Caco-2 (cell line): ENCODE measurements around the gene SLC7A4. TPM values are rescaled to one million over a fixed set of nuclear protein-coding genes. Genes with fewer than 3 reads are reported as not detected.
"Not testable (repeated sequence)": the region's sequence is repeated elsewhere in the genome, so short reads cannot be mapped to it uniquely, and the experiment has no call there.

Experiments
- BruUV-seq: library from RNA; stranded (reverse); fragments of 400-500 nt; replicated peaks from 2 replicates; lab custom pipeline; 2021; lab: Mats Ljungman, UMichigan
- CTCF ChIA-PET: fragments of 300-600 bp; sonication (Branson Sonifier 250); formaldehyde crosslinking; loops from one replicate; lab custom pipeline; 2022; ENCODE audit warnings: antibody characterized with exemption; lab: Charles Lee
- POLR2A ChIA-PET: fragments of 300-600 bp; sonication (Branson Sonifier 250); formaldehyde crosslinking; loops from one replicate; lab custom pipeline; 2022; ENCODE audit warnings: antibody characterized with exemption; lab: Charles Lee
- DNase-seq, 2 experiments: peaks; one replicate each; pipeline versions ENCODE4 v3.0.0 to v3.0.0-alpha.2; 2020 to 2022
- H3K27me3 ChIP-seq: replicated peaks from 2 replicates; pipeline ENCODE4 v1.6.0; 2011; ENCODE audit warnings: low read length; ENCODE audit not compliant: control insufficient read depth, insufficient read depth
- H3K36me3 ChIP-seq: 2 replicates; pipeline ENCODE4 v1.5.1; 2011; ENCODE audit warnings: low read length; ENCODE audit not compliant: control insufficient read depth, insufficient read depth
- H3K4me1 ChIP-seq: fragments of 250-450 bp; sonication (Bioruptor Pico); 2 replicates; pipeline ENCODE4 v1.5.1; 2020; ENCODE audit warnings: mild to moderate bottlenecking
- H3K4me3 ChIP-seq: 2 replicates; pipeline ENCODE4 v1.5.1; 2011; ENCODE audit warnings: low read depth, mild to moderate bottlenecking, control low read depth, low read length
- H3K9me3 ChIP-seq: fragments of 250-450 bp; sonication (Bioruptor Pico); 2 replicates; pipeline ENCODE4 v1.5.1; 2020; ENCODE audit warnings: mild to moderate bottlenecking, moderate library complexity
- H3K27ac Mint-ChIP-seq: one replicate; pipeline ENCODE4 v1.8.0; 2022; ENCODE audit warnings: mixed read lengths; ENCODE audit not compliant: unreplicated experiment
- H3K27me3 Mint-ChIP-seq: one replicate; pipeline ENCODE4 v1.8.0; 2022; ENCODE audit warnings: mixed read lengths; ENCODE audit not compliant: insufficient read depth, unreplicated experiment
- H3K36me3 Mint-ChIP-seq: one replicate; pipeline ENCODE4 v1.8.0; 2022; ENCODE audit warnings: mild to moderate bottlenecking, mixed read lengths; ENCODE audit not compliant: insufficient read depth, unreplicated experiment
- H3K4me1 Mint-ChIP-seq: one replicate; pipeline ENCODE4 v1.8.0; 2022; ENCODE audit warnings: low read depth, mixed read lengths; ENCODE audit not compliant: unreplicated experiment
- H3K4me3 Mint-ChIP-seq: one replicate; pipeline ENCODE4 v1.8.0; 2022; ENCODE audit warnings: mild to moderate bottlenecking, moderate library complexity, mixed read lengths; ENCODE audit not compliant: unreplicated experiment
- H3K9me3 Mint-ChIP-seq: one replicate; pipeline ENCODE4 v1.8.0; 2022; ENCODE audit warnings: mixed read lengths; ENCODE audit not compliant: unreplicated experiment
- CTCF ChIP-seq, 2 experiments: fragments of 200-600 bp in 1 of 2; IDR thresholded peaks; 1 replicate in 1 of 2; 2 replicates in 1 of 2; pipeline versions ENCODE4 v1.5.1 to v1.8.0; 2011 to 2022; ENCODE audit warnings: antibody characterized with exemption in 1 of 2, control low read depth in 1 of 2, inconsistent platforms in 1 of 2, low read depth in 1 of 2, low read length in 1 of 2, mild to moderate bottlenecking in 1 of 2, moderate library complexity in 1 of 2; ENCODE audit not compliant: insufficient read depth in 1 of 2, severe bottlenecking in 1 of 2, unreplicated experiment in 1 of 2
- intact Hi-C: fragments of 100-400 bp; cut with micrococcal nuclease; formaldehyde crosslinking; loops from one replicate; pipeline ENCODE4 v1.10.0; 2022; ENCODE audit not compliant: unreplicated experiment
- total RNA-seq: library from RNA; stranded (reverse); gene quantifications from 2 replicates; pipeline ENCODE4 v1.2.3, GENCODE V29; 2022

The SLC7A4 gene
- total RNA-seq, 1 experiment from 2014 or later = 1.9 TPM

DNA sequence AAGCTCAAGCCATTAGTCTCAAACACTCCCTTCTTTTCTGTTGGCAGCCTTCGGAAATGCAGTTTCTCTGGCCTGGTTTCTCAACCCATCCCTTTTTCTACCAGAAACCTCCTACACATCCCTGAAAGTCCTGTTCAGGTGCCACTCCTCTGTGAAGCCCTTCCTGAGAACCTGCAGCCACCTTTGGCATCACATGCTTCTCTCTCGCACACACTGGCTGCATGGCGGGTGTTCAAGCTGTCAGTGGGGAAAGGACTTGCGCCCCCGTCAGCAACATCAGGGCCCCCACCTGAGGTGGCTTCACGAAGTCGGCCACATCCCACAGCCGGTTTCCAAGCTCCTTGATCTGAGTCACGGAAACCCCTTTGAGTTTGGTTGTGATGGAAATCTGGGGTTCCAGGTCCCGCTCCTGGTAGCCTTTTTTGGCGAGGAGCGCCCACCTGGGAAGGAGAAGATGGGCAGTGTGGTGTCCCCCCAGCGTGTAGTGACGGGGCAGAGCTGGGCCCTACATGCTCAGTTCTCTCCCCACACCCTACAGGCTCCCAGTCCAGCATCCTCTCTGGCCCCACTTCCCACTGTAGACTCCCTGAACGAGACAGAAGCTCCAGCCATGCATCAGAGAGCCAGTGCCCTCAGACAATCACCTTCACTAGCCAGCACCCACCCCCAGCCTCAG lies 11.6 kb upstream of the SLC7A4 start:
- Mint-ChIP-seq H3K4me3 (no peak overlapping the region), H3K27ac (peak overlapping the region; percentile 98), H3K9me3 (no peaks in the 10 kb centered on the region), H3K36me3 (peaks cover 11% of the 10 kb centered on the region), H3K4me1 (peaks cover 31% of the 10 kb centered on the region), H3K27me3 (no peaks in the 10 kb centered on the region)
- DNase-seq = no peak
- H3K9me3 ChIP-seq = no peaks in the 10 kb centered on the region
- no TSS peak for BruUV-seq
- H3K4me1 ChIP-seq = peaks cover 15% of the 10 kb centered on the region
- H3K27me3 ChIP-seq = no peaks in the 10 kb centered on the region
- no peaks in the 10 kb centered on the region for H3K36me3 ChIP-seq
- no peak overlapping the region for H3K4me3 ChIP-seq
- CTCF ChIA-PET = no interaction called here
- POLR2A ChIA-PET = no interaction called here
- intact Hi-C loops = no loop called here
- no peak for TF ChIP-seq CTCF (IDR thresholded peaks at IDR 0.05; ENCODE audit: insufficient read depth in 1 of 2, low read depth in 1 of 2, low read length in 1 of 2, severe bottlenecking in 1 of 2, unreplicated experiment in 1 of 2)

DNA sequence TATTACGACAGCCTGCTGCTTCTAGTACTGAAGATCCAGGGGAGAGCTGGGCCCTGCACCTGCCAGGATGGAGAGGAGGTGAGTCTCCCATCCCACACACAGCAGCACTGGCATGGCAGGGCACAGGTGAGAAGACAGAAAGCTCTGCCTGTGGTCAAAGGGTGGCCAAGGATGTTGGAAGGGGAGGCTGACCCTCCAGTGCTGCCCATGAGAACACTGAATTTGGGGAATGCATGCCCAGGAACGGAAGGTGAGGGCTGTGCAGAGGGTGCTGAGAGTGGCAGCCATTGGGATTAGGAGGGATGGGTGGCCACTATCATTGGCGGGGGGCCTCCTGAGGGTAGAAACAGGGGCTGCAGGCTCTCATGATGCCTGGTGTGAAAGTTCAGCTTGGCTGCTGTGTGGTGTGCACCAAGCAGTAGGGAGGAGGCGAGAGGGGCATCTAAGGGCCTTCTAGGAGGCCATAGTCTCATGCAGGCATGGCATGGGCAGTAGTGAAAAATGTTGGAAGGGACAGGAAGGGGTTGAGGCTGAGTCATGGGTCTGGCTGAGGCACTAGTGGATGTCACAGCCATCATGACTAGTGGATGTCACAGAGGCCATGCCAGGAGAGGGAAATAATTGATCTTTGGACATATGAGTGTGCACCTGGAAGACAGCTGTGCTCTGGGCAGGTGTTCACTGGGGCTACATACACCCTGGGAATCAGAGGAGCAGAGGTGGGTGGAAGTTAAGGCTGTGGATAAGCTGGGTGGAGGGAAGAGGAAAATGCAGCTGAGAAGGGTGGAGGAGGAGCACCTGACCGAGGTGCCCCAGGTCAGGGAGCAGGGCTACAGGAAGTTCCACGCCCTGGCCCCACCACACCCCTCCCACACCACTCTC lies 10.9 kb upstream of the SLC7A4 start:
- no peaks in the 10 kb centered on the region for H3K27me3 Mint-ChIP-seq
- no peak overlapping the region for H3K27ac Mint-ChIP-seq
- CTCF ChIA-PET = no interaction called here
- POLR2A ChIA-PET = no interaction called here
- TF ChIP-seq CTCF (IDR thresholded peaks at IDR 0.05; ENCODE audit: insufficient read depth in 1 of 2, low read depth in 1 of 2, low read length in 1 of 2, severe bottlenecking in 1 of 2, unreplicated experiment in 1 of 2) = no peak
- intact Hi-C loops = no loop called here
- Histone ChIP-seq H3K36me3 (no peaks in the 10 kb centered on the region), H3K4me1 (peaks cover 20% of the 10 kb centered on the region), H3K27me3 (no peaks in the 10 kb centered on the region), H3K4me3 (no peak overlapping the region), H3K9me3 (no peaks in the 10 kb centered on the region)
- no peak for DNase-seq
- no peak overlapping the region for H3K4me3 Mint-ChIP-seq
- peaks cover 11% of the 10 kb centered on the region for H3K36me3 Mint-ChIP-seq
- H3K9me3 Mint-ChIP-seq = no peaks in the 10 kb centered on the region
- BruUV-seq = no TSS peak
- H3K4me1 Mint-ChIP-seq = peaks cover 31% of the 10 kb centered on the region

GRCh38 chr22:21041937-21042336 lies 9.6 kb upstream of the SLC7A4 start:
- ChIA-PET CTCF (no interaction called here), POLR2A (no interaction called here)
- Mint-ChIP-seq H3K27ac (no peak overlapping the region), H3K9me3 (no peaks in the 10 kb centered on the region), H3K27me3 (no peaks in the 10 kb centered on the region), H3K4me1 (peaks cover 31% of the 10 kb centered on the region), H3K36me3 (peaks cover 11% of the 10 kb centered on the region), H3K4me3 (no peak overlapping the region)
- Histone ChIP-seq H3K27me3 (no peaks in the 10 kb centered on the region), H3K4me1 (peaks cover 31% of the 10 kb centered on the region), H3K36me3 (no peaks in the 10 kb centered on the region), H3K4me3 (no peak overlapping the region), H3K9me3 (no peaks in the 10 kb centered on the region)
- BruUV-seq = no TSS peak
- TF ChIP-seq CTCF (IDR thresholded peaks at IDR 0.05; ENCODE audit: insufficient read depth in 1 of 2, low read depth in 1 of 2, low read length in 1 of 2, severe bottlenecking in 1 of 2, unreplicated experiment in 1 of 2) = no peak
- intact Hi-C loops = no loop called here
- DNase-seq = no peak

DNA sequence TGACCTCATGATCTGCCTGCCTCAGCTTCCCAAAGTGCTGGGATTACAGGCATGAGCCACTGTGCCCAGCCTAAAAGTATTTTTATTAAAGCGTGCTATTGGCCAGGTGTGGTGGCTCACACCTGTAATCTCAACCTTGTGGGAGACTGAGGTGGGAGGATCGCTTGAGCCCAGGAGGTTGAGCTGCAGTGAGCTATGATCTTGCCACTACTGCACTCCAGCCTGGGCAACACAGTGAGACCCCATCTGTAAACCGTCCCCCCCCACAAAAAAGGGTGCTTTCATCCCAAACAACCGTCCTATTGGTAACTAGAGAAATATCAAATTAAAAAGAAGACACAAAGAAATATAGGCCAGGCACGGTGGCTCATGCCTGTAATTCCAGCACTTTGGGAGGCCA lies 6.8 kb upstream of the SLC7A4 start:
- H3K27me3 Mint-ChIP-seq, H3K27me3 ChIP-seq, CTCF ChIA-PET, H3K27ac Mint-ChIP-seq, H3K36me3 ChIP-seq, POLR2A ChIA-PET, intact Hi-C loops, H3K36me3 Mint-ChIP-seq, H3K9me3 Mint-ChIP-seq, BruUV-seq, H3K4me3 ChIP-seq, H3K4me3 Mint-ChIP-seq, DNase-seq, H3K9me3 ChIP-seq: not testable (repeated sequence)
- H3K4me1 ChIP-seq = peaks cover 34% of the 10 kb centered on the region
- H3K4me1 Mint-ChIP-seq = peaks cover 15% of the 10 kb centered on the region
